GM19025 (cell line): ENCODE data around the gene TRMT13.

Experiments used
- ATAC-seq: cut with Tn5 transposase; IDR thresholded peaks from one replicate; pipeline ENCODE4 v1.9.1; 2021; ENCODE audit warnings: mild to moderate bottlenecking, low read depth, moderate library complexity; ENCODE audit not compliant: unreplicated experiment

The TRMT13 gene, protein sequence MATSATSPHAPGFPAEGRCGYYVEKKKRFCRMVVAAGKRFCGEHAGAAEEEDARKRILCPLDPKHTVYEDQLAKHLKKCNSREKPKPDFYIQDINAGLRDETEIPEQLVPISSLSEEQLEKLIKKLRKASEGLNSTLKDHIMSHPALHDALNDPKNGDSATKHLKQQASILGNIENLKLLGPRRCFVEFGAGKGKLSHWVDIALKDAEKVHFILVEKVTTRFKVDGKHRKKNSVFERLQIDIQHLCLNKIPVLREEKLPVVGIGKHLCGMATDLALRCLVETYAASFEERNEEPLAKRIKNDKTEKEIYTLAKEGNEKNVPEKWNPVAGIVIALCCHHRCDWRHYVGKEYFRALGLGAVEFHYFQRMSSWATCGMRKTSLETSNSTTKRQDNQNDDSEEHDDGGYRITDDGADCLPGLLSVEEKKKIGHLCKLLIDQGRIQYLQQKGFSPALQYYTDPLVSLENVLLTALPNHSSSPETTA

DNA sequence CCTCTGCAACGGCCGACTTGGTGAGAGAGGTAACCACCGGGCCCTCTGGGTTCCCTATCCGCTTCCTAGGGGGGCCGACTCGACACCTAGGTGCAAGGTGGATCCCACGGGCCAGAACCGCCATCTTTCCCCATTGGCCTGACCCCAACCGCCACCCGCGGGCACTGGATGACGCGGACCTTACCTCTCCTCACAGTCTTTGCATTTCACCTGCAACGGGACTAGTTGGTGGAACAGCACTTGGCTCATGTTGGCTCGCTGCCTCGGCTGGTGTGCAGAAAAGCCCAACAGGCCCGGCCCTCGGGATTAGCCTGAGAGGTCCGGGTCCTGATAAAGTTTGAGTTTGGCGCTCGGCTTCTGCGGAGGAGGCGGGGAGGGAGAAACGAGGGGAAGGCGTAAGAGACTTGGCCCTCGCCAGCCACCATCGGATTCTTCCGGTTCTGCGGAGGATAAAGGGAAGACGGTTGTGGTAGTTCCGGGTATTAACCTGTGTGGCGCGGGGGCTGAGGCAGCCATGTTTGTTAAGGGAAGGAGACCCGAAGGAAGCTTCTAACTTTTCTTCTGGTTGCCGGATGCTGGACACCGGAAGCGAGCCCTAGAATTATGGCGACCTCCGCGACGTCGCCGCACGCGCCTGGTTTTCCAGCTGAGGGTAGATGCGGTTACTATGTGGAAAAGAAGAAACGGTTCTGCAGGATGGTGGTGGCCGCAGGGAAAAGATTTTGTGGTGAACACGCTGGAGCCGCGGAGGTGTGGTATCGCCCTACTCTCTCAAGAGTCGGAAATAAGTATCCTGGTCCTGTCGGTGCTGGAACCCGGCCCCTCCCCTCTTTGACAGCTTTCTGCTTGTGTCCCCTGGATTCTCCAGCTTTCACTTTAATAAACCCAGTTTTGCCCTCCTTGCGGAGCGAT lies at the start of gene TRMT13, which contains the start of gene SASS6:
TSS of gene TRMT13 (plus strand) at position 598 of the 912 bp plus-strand sequence. CDS start at position 604, 6 bp downstream.
TSS of gene SASS6 (minus strand) at position 365 of the 912 bp plus-strand sequence. CDS start at position 249, 116 bp downstream.
- ATAC-seq, result peak; percentile 92

DNA sequence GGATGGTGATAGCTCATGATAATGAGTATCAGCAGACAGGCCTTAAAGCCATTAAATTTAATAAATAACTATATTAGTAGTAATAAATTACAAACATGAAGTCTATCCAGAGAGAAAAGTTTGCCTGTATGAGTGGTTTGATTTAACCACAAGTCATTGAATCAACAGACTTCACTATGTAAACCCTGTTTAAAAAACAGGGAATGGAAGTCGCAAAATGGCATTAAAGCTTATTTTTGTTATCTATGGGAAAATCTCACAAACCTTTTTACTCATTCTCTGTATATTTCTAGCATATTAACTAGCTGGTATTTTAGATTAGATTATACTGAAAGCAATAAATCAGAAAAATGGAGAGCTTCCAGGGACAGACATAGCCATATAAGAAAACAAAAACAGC lies 45.6 kb upstream of the TRMT13 start:
- no peak for ATAC-seq

DNA sequence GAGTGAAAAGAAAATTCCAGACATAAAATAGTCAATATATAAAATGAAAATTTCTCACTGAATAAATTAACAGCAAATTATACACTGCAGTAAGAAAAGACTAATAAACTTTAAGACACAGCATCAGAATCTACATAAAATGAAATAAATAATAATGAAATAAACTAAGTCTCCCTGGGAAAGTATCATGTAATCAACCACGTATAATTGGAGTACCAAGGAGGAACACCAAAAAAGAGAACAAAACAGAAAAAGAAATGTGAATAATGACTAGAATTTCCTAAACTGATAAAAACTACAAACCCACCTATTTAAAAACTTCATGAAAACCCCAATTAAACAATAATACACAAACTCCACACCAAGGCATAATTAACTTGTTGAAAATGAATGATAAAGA lies 43.9 kb upstream of the TRMT13 start:
- ATAC-seq, result no peak

DNA sequence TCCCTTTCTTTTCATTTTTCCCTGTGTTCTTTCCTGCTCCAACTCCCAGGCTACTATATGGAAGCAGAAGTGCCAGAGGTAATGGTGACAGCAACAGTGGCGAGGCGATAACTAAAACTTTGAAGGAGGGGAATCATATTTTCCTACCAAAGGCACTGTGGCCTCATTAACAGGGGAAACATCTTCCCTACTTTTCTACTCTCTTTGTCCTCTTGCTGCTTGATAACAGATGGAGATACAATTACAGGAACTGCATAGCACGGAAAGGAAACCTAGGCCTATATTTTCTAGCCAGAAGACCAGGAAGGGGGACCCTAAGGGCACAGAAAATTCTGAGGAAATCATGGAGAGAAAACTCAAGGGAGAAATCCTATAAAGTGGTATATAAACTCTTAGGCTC lies 42.5 kb upstream of the TRMT13 start:
- ATAC-seq, result no peak

DNA sequence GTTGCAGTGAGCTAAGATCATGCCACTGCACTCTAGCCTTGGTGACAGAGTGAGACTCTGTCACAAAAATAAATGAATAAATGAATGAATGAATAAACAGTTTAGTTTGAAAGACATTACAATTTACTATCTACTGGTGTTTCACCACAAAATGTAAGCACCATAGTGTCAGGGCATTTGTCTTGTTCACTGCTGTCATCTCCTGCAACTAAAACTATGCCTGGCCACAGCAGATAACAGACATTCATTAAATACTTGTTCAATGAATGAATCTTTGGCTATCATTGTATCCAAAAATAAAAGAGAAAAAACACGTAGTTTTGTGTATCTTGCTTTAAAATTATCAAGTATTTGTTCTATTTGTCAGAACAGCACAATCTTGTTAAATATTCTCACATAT lies 32.8 kb upstream of the TRMT13 start:
- no peak for ATAC-seq

DNA sequence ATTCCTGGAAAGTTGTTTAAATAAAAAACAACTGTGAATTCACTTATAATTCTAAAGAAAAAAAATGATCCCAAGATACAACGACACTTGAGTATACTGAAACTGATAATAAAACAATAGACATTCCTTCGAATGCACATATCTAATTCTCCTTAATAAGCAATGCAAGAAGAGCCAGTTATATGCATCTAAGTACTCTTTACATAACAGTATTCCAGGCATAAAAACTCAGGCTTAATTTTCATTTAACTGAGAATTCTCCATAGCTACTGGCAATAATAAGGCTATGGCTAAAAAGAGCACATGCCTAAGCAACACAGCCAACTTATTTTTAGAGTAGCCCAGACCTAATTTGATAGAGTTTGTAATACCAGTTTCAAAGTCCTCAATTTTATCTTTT lies 31.4 kb upstream of the TRMT13 start:
- no peak for ATAC-seq

DNA sequence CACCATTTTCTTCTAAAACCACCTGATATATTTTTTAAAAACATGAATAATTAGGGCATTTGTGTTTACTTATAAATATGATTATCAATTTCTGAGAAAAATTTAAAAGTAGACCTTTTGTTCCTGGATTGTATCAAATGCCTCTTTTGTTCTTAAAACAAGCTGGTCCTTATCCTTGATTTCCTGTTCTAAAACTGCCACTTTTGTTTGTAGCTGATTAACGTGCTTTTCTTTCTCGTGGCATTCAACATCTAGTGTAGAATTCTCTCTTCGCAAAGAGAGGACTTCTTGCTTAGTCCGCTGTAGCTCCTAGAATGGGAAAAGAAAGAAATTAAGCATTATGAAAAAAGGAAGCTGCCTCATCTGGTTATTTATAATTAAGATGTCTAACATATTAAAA lies 25.3 kb upstream of the TRMT13 start:
- no peak for ATAC-seq

DNA sequence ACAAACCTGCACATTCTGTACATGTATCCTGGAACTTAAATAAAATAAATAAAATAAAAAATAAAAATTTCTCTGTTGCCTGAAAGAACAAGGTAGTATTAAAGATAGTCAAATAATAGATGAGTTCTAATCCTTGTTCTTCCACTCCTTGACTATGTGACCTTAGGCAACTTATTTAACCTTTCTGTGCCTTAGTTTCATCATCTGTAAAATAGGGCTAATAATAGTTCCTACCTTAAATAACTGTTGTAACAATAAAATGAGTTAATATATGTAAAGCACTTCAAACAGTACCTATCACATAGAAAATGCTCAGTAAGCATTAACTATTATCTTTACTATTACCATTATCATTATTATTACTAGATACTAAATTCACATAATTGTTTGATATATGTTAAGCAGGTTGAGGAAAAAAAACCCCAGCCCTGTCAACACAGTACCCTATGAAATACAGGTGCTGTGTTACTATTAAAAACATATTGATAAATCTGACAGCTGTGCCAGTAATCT lies 23.4 kb upstream of the TRMT13 start:
- no peak for ATAC-seq

DNA sequence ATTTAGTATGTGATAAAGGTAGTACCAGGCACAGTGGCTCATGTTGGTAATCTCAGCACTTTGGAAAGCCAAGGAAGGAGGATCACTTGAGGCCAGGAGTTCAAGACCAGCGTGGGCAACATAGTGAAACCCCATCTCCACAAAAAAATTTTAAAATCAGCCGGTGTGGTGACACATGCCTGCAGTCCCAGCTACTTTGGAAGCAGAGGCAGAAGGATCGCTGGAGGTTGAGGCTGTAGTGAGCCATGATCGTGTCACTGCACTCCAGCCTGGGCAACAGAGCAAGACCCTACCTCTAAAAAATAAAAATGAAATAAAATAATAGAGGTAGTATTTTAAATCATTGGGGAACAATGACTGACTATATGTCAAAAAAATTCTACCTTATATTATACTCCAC lies 17.4 kb upstream of the TRMT13 start:
- ATAC-seq, result no peak

DNA sequence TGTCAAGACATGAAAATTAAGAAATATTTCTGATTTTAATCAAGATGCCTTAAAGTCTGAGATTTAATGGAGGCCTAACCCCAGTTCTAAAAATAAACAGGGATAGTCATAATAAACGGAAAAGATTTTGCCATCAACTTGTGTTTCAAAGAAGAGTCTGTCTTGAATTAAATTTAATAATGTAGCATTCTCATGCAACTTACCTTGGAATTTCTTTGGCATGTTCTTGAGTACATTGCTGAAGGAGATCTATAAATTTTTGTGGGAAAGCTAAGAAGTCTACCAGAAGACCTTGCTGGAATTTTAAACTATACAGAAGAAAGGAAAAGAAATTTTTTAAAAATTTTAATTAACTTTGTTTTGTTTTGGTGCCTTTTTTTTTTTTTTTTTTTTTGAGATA lies 10.8 kb upstream of the TRMT13 start:
- no peak for ATAC-seq

DNA sequence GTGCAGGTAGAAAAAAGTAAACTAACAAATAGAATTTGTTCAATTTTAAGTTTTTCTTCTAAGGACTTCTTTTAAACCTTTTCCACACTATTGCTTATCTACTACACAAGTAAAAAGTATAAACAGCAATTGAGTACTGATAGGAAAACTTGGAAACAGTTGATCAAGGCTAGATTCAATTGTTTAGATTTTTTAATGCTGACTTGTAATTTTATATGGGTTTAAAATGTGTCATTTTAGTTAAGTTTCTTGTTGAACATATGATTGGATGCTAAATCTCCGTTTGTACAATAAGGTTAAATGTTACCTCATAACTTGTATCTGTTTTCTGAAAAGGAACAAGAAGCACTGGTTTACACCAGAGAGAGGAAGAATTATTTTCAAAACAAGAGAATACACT lies 5.7 kb upstream of the TRMT13 start:
- no peak for ATAC-seq

DNA sequence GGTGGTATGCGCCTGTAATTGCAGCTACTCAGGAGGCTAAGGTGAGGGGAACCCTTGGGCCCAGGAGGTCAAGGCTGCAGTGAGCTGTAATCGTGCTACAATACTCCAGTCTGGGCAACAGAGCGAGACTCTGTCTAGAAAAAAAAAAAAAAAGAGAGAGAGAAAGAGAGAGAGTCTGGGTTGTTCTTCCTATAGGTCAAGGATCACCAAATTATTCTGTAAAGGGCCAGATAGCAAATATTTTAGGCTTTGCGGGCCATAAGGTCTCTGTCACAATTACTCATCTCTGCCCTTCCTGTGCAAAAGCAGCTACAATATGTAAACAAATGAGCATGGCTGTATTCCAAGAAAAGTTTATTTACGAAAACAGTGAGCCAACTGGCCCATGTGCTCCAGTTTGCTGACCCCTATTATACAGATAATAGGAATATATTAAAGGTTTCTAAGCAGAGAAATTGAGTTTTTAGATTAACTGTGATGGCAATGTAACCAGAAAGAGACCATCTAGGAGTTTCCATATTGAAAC lies 2.3 kb upstream of the TRMT13 start:
- no peak for ATAC-seq

DNA sequence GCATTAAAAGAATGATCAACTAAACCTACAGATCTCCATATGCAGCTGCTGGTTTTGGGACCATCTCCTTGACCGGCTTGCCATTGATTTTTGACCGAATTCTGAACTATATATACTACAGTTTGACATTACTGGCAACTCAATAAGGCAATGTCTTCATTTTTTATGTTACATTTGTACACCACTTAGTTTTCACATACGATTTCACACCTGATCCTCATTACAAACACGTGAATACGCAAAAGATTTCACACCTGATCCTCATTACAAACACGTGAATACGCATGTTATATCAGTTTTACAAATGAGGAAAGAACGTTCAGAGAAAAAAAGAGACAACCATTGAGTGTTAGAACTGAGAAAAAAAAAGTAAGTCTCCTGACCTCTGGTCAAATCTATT lies 1.3 kb upstream of the TRMT13 start:
- ATAC-seq, result no peak

DNA sequence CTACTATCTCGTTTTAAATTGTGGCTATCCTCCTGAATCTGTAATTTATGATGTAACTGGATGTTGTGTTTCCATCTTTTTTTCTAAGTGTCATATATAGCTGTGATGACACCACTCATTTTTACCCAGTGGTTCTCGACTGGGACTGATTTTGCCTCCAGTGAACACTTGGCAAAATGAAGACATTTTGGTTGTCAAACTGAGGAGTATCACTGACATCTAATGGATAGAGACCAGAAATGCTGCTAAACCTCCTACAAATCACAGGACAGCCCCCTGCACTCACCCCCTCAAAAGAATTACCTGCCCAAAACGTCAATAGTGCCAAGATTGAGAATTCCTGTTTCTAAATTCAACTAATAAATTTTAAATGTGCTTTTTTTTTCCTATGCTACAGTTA lies 1.9 kb downstream of the TRMT13 start:
- no peak for ATAC-seq

DNA sequence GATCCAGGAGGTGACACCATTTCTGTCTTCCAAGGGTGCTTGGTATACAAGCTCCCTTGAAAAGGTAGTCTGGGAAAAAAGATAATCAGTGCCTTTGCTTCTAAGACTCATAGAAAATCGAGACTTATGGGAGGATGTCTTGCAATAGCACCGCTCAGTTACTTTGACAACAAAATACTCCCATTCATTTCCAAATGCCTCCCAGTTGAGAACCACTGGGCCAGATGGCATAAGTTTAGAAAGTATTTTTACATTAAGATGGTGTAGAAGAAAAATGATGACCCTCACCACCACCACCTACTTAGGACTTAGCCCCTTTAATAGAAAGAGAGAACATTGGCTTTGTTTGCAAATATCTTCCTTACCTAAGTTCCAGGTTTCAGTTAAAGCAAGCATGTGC lies 4.6 kb downstream of the TRMT13 start:
- no peak for ATAC-seq

DNA sequence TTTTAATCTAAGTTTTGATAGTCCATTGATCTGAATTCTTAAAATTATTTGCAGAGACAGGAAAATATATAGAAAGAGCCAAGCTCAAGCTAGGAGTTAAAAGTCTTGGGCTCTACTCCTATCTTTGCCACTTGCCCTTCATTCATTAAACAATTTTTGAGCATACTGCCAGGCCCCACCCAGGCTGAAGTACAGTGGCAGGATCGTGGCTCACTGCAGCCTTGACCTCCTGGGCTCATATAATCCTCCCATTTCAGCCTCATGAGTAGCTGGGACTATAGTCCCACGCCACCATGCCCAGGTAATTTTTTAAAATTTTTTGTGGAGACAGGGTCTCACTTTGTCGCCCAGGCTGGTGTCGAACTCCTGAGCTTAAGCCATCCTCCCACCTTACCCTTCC lies 8.2 kb downstream of the TRMT13 start:
- no peak for ATAC-seq

DNA sequence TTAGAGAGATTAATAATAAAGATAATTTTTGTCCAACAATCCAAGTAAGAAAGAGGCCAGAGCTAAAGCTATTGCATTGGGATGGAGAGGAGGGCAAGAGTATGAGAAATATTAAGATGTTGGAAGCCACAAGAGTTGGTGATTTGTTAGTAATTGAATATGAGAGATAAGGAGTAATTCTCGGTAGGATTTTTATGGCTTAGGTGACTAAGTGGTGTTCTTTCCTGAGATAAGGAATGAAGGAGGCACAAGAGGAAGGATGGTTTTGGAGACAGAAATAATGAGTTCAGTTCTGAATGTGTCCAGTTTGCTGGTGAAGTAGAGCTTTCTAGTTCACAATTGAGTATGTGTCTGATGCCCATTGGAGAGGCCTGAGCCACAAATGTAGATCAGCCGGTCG lies 9.4 kb downstream of the TRMT13 start:
- no peak for ATAC-seq

DNA sequence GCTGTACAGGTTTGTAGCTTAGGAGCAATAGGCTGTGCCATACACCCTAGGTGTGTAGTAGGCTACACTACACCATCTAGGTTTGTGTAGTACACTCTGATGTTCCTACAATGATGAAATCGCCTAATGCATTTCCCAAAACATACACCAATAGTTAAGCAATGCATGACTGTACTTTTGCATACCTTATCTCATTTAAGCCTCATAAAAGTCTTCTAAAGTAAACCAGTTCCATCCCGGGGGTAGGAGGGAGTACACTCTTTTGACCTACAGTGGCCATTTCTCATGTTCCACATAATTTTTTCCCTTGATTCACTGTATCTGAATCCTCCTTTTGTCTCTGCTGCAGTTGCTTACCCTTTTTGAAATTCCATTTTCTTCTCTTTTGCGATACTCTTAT lies 12.2 kb downstream of the TRMT13 start:
- no peak for ATAC-seq

DNA sequence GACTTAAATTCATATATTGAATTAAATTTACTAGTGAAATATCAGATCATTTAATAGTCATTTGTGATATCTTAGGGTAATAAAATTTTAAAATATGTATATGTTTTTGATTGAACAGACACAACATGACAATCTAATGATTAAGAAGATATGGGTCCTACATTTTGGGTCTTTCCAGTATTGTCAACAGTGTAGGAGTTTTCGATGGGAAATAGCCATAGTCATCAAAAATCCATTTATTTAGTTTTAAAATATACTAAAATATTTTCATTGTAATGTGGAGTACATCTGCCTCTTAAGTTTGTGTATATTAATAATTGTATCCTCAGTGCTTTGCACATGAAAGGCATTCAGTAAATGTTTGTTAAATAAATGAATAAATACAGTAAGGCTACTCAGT lies 14.0 kb downstream of the TRMT13 start:
- ATAC-seq, result no peak

DNA sequence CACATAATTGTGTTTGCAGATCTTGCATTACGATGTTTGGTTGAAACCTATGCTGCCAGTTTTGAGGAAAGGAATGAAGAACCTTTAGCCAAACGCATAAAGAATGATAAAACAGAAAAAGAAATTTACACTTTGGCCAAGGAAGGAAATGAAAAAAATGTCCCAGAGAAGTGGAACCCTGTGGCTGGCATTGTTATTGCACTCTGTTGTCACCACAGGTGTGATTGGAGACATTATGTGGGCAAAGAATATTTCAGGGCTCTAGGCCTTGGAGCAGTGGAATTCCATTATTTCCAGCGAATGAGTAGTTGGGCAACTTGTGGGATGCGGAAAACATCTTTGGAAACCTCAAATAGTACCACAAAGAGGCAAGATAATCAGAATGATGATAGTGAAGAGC lies 14.9 kb downstream of the TRMT13 start:
- ATAC-seq, result no peak

DNA sequence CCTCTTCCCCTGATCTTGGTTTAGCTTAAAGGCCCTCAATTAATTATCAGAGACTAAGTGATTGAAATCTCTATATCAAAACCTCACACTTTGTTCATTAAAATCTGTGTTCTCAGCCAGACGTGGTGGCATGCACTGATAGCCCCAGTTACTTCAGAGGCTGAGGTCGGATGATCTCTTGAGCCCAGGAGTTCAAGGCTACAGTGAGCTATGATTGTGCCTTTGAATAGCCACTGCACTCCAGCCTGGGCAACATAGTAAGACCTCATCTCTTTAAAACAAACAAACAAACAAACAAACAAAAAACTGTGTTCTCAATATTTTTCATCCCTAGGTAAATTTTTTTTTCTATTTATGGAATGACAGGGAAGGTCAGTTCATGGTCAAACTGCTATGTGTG lies 18.7 kb downstream of the TRMT13 start:
- ATAC-seq, result no peak
